ENCODE data around the gene DGKZ. TPM values are rescaled to one million over a fixed set of nuclear protein-coding genes. Genes with fewer than 3 reads are reported as not detected.

DGKZ gene
- total and polyA plus RNA-seq, 2 of the 13 experiments (the other 11 are each of a cell fraction or from before 2014, with no cell fraction given) = 15.8 to 20.7 TPM

DNA sequence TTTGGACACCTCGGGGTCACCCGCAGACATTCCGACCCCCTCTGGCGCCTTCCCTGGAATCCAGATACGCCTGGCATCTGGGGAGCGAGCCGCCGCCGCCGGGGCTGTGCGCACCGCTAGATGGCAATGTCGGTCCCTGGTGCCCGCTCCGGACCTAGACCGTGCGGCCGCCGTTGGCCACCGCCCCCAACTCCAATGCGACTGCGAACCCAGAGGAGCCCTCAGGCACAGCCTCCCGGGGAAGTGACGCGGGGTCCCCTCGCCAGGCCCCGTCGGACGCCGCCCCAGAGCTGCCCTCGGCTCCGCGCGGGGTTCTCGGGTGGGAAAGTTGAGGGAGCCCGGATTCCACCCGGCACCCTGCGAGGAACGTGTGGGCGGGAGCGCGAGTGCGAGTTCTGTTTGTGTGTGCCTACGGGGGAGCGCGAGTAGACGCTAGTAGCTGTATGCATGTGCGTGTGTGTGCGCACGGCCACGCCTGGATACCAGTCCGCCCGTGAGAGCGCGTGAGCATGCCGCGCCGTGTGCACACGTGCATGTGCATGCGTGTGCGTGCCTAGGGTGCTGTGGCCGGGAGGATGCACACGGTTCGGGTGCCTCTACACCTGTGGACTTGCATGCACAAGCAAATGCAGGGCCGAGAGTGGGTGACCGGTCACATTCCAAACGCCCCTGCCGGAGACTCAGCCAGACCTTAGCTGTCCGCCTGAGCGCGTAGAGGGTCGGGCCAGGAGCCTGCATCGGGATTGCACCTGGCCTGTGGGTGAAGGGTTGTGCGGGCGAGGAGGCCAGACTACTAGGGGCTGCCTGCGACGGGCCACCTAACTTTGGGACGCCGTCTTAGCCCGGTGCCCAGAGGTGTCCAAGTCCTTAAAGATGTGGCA lies 42.4 kb downstream of the DGKZ start (continued):
- TF ChIP-seq, protein P1, sequence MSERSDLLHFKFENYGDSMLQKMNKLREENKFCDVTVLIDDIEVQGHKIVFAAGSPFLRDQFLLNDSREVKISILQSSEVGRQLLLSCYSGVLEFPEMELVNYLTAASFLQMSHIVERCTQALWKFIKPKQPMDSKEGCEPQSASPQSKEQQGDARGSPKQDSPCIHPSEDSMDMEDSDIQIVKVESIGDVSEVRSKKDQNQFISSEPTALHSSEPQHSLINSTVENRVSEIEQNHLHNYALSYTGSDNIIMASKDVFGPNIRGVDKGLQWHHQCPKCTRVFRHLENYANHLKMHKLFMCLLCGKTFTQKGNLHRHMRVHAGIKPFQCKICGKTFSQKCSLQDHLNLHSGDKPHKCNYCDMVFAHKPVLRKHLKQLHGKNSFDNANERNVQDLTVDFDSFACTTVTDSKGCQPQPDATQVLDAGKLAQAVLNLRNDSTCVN (CRISPR knock-in tag; IDR thresholded peaks at IDR 0.05; ENCODE audit: borderline replicate concordance) = no peak
- no peak for TF ChIP-seq NCOA5 (CRISPR knock-in tag; IDR thresholded peaks at IDR 0.05)
- no peak for TF ChIP-seq ZNF891 (CRISPR knock-in tag; IDR thresholded peaks at IDR 0.05)
- TF ChIP-seq, protein P2, sequence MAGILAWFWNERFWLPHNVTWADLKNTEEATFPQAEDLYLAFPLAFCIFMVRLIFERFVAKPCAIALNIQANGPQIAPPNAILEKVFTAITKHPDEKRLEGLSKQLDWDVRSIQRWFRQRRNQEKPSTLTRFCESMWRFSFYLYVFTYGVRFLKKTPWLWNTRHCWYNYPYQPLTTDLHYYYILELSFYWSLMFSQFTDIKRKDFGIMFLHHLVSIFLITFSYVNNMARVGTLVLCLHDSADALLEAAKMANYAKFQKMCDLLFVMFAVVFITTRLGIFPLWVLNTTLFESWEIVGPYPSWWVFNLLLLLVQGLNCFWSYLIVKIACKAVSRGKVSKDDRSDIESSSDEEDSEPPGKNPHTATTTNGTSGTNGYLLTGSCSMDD (CRISPR knock-in tag; IDR thresholded peaks at IDR 0.05) = 0 out of 2 replicates have a peak, but pooled peaks have one; percentile 29
- TF ChIP-seq ELF1 (CRISPR knock-in tag; IDR thresholded peaks at IDR 0.05) = no peak; the same call in 1 of the 2 replicates
- TF ChIP-seq, protein P3, sequence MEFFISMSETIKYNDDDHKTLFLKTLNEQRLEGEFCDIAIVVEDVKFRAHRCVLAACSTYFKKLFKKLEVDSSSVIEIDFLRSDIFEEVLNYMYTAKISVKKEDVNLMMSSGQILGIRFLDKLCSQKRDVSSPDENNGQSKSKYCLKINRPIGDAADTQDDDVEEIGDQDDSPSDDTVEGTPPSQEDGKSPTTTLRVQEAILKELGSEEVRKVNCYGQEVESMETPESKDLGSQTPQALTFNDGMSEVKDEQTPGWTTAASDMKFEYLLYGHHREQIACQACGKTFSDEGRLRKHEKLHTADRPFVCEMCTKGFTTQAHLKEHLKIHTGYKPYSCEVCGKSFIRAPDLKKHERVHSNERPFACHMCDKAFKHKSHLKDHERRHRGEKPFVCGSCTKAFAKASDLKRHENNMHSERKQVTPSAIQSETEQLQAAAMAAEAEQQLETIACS (CRISPR knock-in tag; IDR thresholded peaks at IDR 0.05) = peak; percentile 24; the same call in 1 of the 2 replicates
- no peak for TF ChIP-seq LCORL (IDR thresholded peaks at IDR 0.05)
- TF ChIP-seq LCORL (CRISPR knock-in tag; IDR thresholded peaks at IDR 0.05) = 0 out of 2 replicates have a peak, but pooled peaks have one; percentile 31
- TF ChIP-seq, protein P4, sequence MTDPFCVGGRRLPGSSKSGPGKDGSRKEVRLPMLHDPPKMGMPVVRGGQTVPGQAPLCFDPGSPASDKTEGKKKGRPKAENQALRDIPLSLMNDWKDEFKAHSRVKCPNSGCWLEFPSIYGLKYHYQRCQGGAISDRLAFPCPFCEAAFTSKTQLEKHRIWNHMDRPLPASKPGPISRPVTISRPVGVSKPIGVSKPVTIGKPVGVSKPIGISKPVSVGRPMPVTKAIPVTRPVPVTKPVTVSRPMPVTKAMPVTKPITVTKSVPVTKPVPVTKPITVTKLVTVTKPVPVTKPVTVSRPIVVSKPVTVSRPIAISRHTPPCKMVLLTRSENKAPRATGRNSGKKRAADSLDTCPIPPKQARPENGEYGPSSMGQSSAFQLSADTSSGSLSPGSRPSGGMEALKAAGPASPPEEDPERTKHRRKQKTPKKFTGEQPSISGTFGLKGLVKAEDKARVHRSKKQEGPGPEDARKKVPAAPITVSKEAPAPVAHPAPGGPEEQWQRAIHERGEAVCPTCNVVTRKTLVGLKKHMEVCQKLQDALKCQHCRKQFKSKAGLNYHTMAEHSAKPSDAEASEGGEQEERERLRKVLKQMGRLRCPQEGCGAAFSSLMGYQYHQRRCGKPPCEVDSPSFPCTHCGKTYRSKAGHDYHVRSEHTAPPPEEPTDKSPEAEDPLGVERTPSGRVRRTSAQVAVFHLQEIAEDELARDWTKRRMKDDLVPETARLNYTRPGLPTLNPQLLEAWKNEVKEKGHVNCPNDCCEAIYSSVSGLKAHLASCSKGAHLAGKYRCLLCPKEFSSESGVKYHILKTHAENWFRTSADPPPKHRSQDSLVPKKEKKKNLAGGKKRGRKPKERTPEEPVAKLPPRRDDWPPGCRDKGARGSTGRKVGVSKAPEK (CRISPR knock-in tag; IDR thresholded peaks at IDR 0.05; ENCODE audit: borderline replicate concordance) = peak; percentile 44; the same call in 1 of the 2 replicates
- TF ChIP-seq ARID2 (CRISPR knock-in tag; IDR thresholded peaks at IDR 0.05; ENCODE audit: borderline replicate concordance) = 0 out of 2 replicates have a peak, but pooled peaks have one; percentile 40
- TF ChIP-seq, protein P5, sequence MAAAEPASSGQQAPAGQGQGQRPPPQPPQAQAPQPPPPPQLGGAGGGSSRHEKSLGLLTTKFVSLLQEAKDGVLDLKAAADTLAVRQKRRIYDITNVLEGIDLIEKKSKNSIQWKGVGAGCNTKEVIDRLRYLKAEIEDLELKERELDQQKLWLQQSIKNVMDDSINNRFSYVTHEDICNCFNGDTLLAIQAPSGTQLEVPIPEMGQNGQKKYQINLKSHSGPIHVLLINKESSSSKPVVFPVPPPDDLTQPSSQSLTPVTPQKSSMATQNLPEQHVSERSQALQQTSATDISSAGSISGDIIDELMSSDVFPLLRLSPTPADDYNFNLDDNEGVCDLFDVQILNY (CRISPR knock-in tag; conservative IDR thresholded peaks at IDR 0.05) = no peak
- TF ChIP-seq, protein P6, sequence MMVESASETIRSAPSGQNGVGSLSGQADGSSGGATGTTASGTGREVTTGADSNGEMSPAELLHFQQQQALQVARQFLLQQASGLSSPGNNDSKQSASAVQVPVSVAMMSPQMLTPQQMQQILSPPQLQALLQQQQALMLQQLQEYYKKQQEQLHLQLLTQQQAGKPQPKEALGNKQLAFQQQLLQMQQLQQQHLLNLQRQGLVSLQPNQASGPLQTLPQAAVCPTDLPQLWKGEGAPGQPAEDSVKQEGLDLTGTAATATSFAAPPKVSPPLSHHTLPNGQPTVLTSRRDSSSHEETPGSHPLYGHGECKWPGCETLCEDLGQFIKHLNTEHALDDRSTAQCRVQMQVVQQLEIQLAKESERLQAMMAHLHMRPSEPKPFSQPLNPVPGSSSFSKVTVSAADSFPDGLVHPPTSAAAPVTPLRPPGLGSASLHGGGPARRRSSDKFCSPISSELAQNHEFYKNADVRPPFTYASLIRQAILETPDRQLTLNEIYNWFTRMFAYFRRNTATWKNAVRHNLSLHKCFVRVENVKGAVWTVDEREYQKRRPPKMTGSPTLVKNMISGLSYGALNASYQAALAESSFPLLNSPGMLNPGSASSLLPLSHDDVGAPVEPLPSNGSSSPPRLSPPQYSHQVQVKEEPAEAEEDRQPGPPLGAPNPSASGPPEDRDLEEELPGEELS (CRISPR knock-in tag; IDR thresholded peaks at IDR 0.05) = 0 out of 2 replicates have a peak, but pooled peaks have one; percentile 27
- TF ChIP-seq ZNF670 (CRISPR knock-in tag; IDR thresholded peaks at IDR 0.05; ENCODE audit: borderline replicate concordance) = no peak
- TF ChIP-seq MXI1 (IDR thresholded peaks at IDR 0.05; ENCODE audit: borderline replicate concordance, low read depth, low read length) = peak; percentile 31; the same call in 1 of the 3 replicates
- TF ChIP-seq, protein P7, sequence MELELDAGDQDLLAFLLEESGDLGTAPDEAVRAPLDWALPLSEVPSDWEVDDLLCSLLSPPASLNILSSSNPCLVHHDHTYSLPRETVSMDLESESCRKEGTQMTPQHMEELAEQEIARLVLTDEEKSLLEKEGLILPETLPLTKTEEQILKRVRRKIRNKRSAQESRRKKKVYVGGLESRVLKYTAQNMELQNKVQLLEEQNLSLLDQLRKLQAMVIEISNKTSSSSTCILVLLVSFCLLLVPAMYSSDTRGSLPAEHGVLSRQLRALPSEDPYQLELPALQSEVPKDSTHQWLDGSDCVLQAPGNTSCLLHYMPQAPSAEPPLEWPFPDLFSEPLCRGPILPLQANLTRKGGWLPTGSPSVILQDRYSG (CRISPR knock-in tag; IDR thresholded peaks at IDR 0.05) = no peak
- no peak for TF ChIP-seq NFRKB (IDR thresholded peaks at IDR 0.05)
- TF ChIP-seq ZNF563 (CRISPR knock-in tag; IDR thresholded peaks at IDR 0.05) = peak; percentile 58; the same call in 1 of the 2 replicates
- TF ChIP-seq KMT2A (CRISPR knock-in tag; IDR thresholded peaks at IDR 0.05) = no peak

Measured in HepG2 (cell line).